ENCODE measurements around the gene CDYL2. TPM values are rescaled to one million over a fixed set of nuclear protein-coding genes. Genes with fewer than 3 reads are reported as not detected.

CDYL2 gene
- total RNA-seq, 1 donor from 2014 or later, result 2.9 TPM

DNA sequence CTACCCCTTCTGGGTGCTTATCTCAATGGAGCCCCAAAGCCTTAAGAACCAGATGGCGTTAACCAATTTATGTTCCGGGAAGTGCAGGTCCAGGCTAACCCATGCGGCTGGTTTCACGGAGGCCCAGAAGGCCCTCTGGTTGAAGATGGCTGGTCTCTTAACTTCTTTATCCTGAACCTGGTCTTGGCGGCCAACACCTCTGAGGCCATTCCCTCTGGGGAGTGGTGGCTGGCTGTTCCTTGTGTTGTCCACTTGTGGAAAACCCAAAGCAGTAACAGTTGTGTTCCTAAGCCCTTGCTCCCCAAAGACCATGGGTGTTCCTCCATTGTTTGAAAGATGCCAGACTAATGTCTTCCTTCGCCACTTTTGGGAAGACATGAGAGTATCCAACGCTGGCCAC lies 1.5 kb downstream of the CDYL2 start:
- no peak for DNase-seq (ENCODE audit: extremely low spot score in 2 of 2)
- intact Hi-C loops (cut with DNase I), result no loop called here
- Histone ChIP-seq H3K27ac (no peak overlapping the region), H3K4me1 (no peaks in the 10 kb centered on the region), H3K4me3 (peak overlapping the region; percentile 49 to 65), H3K36me3 (no peaks in the 10 kb centered on the region), H3K9me3 (no peaks in the 10 kb centered on the region), H3K27me3 (no peaks in the 10 kb centered on the region)
- TF ChIP-seq POLR2A (IDR thresholded peaks at IDR 0.05), result no peak
- TF ChIP-seq, protein P1, sequence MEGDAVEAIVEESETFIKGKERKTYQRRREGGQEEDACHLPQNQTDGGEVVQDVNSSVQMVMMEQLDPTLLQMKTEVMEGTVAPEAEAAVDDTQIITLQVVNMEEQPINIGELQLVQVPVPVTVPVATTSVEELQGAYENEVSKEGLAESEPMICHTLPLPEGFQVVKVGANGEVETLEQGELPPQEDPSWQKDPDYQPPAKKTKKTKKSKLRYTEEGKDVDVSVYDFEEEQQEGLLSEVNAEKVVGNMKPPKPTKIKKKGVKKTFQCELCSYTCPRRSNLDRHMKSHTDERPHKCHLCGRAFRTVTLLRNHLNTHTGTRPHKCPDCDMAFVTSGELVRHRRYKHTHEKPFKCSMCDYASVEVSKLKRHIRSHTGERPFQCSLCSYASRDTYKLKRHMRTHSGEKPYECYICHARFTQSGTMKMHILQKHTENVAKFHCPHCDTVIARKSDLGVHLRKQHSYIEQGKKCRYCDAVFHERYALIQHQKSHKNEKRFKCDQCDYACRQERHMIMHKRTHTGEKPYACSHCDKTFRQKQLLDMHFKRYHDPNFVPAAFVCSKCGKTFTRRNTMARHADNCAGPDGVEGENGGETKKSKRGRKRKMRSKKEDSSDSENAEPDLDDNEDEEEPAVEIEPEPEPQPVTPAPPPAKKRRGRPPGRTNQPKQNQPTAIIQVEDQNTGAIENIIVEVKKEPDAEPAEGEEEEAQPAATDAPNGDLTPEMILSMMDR (IDR thresholded peaks at IDR 0.05), result no peak
- TF ChIP-seq POLR2AphosphoS5 (IDR thresholded peaks at IDR 0.05; ENCODE audit: insufficient read depth in 1 of 2, low read depth in 1 of 2), result no peak

DNA sequence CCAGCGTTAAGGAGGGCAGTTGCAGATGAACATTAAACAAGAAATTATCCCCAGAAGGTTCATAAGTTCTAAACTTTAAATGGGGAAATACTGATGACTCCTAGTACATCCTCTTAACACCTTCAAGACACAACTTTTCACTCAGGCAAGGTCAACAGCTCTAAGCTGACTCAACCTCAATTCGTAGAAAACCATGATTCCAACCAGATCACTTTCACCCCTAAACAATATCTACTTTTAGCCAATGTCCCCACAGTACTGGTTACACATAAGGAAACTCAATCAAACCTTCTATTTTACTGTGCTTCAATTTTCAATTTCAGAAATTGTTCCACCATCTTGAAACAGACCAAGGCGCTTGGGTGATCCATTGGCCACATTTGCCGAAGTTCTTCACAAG lies 2.3 kb downstream of the CDYL2 start:
- no peaks in the 10 kb centered on the region for H3K4me1 ChIP-seq
- H3K27me3 ChIP-seq, result no peaks in the 10 kb centered on the region
- TF ChIP-seq, protein P1 (IDR thresholded peaks at IDR 0.05), result no peak
- TF ChIP-seq POLR2AphosphoS5 (IDR thresholded peaks at IDR 0.05; ENCODE audit: insufficient read depth in 1 of 2, low read depth in 1 of 2) (no peak), POLR2A (IDR thresholded peaks at IDR 0.05) (no peak)

GRCh38 chr16:80794071-80794470 lies 10.3 kb downstream of the CDYL2 start:
- no peak overlapping the region for H3K4me3 ChIP-seq
- H3K4me1 ChIP-seq, result no peaks in the 10 kb centered on the region
- intact Hi-C loops (cut with DNase I), result no loop called here
- no peaks in the 10 kb centered on the region for H3K36me3 ChIP-seq
- DNase-seq (ENCODE audit: extremely low spot score in 2 of 2), result no peak
- no peaks in the 10 kb centered on the region for H3K9me3 ChIP-seq
- TF ChIP-seq POLR2AphosphoS5 (IDR thresholded peaks at IDR 0.05; ENCODE audit: insufficient read depth in 1 of 2, low read depth in 1 of 2) (no peak), POLR2A (IDR thresholded peaks at IDR 0.05) (no peak)
- TF ChIP-seq, protein P1 (IDR thresholded peaks at IDR 0.05), result no peak
- no peak overlapping the region for H3K27ac ChIP-seq
- no peaks in the 10 kb centered on the region for H3K27me3 ChIP-seq

More for the DNA sequence above, 2.3 kb downstream of the CDYL2 start:
- Histone ChIP-seq H3K27ac (no peak overlapping the region), H3K36me3 (no peaks in the 10 kb centered on the region), H3K9me3 (no peaks in the 10 kb centered on the region), H3K4me3 (no peak overlapping the region)
- no peak for DNase-seq (ENCODE audit: extremely low spot score in 2 of 2)
- intact Hi-C loops (cut with DNase I), result no loop called here

DNA sequence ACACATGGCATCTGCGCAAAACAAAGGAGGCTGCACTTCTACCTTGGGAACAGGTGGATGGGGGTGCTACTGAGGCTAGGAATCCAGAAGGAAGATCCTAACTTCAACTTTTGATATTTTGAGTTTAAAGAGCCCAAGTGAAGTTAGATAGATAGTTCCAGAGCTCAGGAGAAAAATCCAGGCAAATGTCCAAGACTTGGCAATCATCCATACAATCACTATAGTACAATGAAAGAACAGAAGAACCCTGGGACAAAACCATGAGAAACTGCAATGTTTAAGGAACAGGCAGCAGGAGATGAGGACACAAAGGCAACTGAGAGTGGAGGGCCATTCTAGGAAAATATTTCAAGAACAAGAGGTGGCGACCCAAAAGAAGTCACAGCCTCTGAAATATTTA lies 12.4 kb downstream of the CDYL2 start:
- Histone ChIP-seq H3K27me3 (no peaks in the 10 kb centered on the region), H3K9me3 (no peaks in the 10 kb centered on the region), H3K36me3 (no peaks in the 10 kb centered on the region), H3K4me3 (no peak overlapping the region), H3K4me1 (no peaks in the 10 kb centered on the region), H3K27ac (no peak overlapping the region)
- intact Hi-C loops (cut with DNase I), result no loop called here
- TF ChIP-seq, protein P1 (IDR thresholded peaks at IDR 0.05), result no peak
- TF ChIP-seq POLR2AphosphoS5 (IDR thresholded peaks at IDR 0.05; ENCODE audit: insufficient read depth in 1 of 2, low read depth in 1 of 2) (no peak), POLR2A (IDR thresholded peaks at IDR 0.05) (no peak)
- DNase-seq (ENCODE audit: extremely low spot score in 2 of 2), result no peak

DNA sequence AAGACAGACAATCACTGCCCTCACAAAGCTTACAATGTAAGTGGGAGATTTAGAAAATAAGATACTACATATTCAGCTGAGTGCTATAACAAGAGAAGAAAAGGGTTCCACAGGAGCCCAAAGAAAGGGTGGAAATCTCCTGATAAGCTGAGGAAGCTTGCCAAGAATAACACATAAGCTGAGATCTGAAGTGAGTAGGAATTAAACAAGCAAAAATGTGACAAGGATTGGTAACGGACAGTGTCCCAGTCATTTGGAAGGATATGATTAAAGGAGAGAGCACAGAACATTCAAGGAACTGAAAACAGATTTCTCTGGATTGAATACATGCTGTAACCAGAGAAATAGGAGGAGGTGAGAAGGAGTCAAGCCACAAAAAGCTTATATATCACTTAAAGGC lies 13.0 kb downstream of the CDYL2 start:
- no peak overlapping the region for H3K27ac ChIP-seq

More for the DNA sequence above, 13.0 kb downstream of the CDYL2 start:
- TF ChIP-seq, protein P1 (IDR thresholded peaks at IDR 0.05), result no peak
- no peak for TF ChIP-seq POLR2A (IDR thresholded peaks at IDR 0.05)
- no peak for TF ChIP-seq POLR2AphosphoS5 (IDR thresholded peaks at IDR 0.05; ENCODE audit: insufficient read depth in 1 of 2, low read depth in 1 of 2)
- Histone ChIP-seq H3K4me3 (no peak overlapping the region), H3K4me1 (no peaks in the 10 kb centered on the region), H3K9me3 (no peaks in the 10 kb centered on the region), H3K27me3 (no peaks in the 10 kb centered on the region), H3K36me3 (no peaks in the 10 kb centered on the region)
- no peak for DNase-seq (ENCODE audit: extremely low spot score in 2 of 2)
- intact Hi-C loops (cut with DNase I), result no loop called here
